AML-193 (cell line): Measurements from ENCODE around the gene SGTA.
A peak's percentile ranks its signal among the peaks of the same experiment; 100 is the strongest.

Experiments used
- DNase-seq, 2 experiments: peaks; one replicate each; lab custom pipeline; 2025; lab: John Stamatoyannopoulos, UW

Gene SGTA

DNA sequence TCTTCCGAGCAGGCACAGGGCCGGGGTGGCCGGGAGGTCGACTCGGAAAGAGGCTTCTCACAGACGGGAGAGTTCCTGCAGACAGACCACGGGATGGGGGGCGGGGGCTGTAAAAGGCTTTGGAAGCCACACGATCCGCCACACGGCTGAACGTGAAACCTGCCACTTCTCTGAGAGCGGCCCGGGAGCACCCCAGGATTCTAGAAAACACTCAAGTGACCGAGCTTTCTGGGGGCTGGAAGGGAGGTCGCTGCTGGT is 27.7 kb downstream of the SGTA start:
- no peak for DNase-seq

DNA sequence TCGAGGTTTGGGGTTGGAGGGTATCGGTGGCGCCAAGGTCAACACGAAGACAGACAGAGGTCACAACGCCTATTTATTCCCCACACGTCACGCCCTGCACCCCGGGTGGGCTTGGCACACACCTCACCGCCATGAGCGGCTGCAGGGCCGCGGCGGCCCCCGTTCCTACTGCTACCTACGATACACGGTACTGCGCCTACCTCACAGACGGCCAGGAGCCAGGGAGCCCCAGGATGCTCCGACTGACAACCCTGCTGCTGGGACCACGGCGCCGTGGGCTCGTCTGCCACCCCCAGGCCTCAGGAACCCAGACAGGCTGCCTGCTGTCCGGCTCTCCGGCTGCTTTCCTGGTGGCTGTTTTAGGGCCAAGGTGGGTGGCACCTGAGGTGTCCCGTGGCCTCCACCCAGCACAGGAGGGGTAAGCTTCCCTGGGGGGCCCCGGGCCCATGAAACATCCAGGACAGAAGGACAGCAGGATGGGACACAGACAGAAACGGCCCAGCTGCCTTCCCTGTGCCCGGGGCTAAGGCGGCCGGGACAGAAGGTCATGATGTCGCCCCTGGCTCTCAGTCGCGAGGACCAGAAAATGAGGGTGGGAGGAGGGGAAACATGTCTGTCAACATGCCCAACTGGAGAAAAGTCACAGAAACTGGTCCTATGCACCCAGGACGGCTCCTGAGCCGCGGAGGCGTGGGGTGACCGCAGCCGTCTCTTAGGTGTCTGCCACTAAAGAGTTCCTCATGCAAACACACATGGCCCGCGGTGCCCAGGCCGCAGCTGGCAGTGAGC is 28.2 kb downstream of the SGTA start:
- DNase-seq = no peak

DNA sequence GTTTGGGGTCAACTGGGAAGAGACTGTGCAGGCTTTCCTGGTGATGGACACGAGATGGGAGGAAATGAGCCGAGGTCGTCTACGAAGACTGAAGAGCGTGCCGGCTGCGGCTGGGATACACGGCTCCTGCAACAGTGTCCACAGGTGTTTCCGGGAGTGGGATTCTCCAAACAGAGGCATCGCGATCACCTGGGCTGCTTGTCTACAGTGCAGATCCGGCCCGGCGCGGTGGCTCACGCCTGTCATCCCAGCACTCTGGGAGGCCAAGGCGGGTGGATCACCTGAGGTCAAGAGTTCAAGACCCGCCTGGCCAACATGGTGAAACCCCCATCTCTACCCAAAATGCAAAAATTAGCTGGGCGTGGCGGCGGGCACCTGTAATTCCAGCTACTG is 31.6 kb downstream of the SGTA start:
- DNase-seq = no peak

DNA sequence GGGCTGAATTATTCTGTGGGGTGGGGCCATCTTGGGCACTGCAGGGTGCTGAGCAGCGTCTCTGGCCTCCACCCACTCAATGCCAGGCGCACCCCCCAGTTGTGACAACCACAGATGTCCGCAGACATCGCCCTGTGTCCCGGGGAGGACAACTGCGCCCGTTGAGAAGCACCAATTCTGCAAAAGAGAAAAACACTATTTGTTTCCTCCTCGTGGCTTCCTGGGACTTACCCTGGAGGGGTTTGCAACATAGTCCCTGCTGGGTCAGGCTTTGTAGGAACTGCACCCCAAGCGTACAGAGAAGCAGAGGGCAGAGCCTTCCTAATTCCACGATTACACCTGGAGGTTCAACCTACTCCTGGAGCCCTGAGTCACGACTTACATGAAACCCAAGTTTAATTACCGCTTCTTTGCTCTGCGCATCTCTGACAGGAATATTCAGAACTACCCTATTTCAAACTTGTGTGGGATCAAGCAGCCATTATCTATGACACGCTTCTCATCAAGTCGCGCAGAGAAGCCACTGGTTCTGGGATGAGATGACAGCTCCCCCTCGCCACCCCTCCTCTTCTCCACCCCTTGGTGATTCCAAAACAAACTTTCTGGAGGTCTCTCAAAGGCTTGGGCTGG is 32.1 kb downstream of the SGTA start:
- DNase-seq = peak in 1 of 2 experiments; percentile 23

DNA sequence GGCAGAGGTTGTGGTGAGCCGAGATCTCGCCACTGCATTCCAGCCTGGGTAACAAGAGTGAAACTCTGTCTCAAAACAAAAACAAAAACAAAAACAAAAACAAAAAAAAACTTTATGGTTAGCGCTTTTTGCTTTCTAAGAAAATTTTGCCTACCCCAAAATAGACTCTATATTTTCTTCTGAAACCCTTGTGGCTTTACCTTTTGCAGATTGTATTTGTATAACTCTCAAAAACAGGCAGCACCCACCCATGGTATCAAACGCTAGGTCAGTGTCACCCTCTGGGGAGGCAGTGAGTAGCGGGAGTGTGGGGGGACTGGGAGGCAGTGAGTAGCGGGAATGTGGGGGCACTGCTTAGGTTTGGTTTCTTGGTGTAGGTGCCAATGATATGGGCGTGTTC is 35.7 kb downstream of the SGTA start:
- no peak for DNase-seq

DNA sequence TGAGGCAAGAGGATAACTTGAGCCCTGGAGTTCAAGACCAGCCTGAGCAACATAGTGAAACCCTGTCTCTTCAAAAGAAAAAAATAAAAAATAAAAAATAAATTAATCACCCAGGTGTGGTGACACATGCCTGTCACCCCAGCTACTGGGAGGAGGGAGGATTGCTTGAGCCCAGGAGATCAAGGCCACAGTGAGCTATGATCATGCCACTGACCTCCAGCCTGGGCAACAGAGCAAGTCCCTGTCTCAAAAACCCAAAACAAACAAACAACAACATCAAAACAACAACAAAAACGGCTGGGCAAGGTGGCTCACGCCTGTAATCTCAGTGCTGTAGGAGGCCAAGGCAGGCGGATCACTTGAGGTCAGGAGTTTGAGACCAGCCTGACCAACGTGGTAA is 39.0 kb downstream of the SGTA start:
- DNase-seq = no peak

DNA sequence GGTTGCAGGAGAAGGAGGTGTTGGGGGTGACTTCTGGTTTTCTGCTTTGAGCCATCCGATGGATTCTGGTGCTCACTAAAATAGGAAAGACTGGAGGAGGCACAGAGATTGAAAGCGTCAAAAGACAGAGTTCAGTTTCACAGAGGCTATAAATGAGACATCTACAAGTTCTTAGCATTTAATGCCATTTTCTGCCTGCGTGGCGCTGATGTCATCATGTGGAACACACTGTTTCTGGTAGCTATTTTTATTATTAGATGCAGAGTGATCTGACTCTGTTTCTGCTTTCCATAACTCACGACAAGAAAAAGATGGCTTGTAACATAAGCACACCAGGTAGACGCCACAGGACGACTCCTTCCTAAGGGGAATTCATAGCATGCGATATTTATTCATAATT is 40.0 kb downstream of the SGTA start:
- DNase-seq = no peak

DNA sequence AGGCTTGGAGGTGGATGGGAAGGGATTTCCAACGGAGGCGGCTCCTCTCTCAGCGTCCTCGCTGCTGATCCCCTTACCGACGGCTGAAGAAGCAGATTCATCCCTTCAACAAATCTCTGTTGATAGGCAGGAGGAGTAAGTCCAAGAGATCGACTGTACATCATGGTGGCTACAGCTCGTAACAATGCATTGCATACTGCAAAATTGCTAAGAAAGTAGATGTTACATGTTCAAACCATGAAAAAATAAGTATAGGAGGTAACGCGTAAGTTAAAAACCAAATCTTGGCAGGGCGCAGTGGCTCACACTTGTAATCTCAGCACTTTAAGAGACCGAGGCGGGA is 42.8 kb downstream of the SGTA start:
- DNase-seq = no peak

DNA sequence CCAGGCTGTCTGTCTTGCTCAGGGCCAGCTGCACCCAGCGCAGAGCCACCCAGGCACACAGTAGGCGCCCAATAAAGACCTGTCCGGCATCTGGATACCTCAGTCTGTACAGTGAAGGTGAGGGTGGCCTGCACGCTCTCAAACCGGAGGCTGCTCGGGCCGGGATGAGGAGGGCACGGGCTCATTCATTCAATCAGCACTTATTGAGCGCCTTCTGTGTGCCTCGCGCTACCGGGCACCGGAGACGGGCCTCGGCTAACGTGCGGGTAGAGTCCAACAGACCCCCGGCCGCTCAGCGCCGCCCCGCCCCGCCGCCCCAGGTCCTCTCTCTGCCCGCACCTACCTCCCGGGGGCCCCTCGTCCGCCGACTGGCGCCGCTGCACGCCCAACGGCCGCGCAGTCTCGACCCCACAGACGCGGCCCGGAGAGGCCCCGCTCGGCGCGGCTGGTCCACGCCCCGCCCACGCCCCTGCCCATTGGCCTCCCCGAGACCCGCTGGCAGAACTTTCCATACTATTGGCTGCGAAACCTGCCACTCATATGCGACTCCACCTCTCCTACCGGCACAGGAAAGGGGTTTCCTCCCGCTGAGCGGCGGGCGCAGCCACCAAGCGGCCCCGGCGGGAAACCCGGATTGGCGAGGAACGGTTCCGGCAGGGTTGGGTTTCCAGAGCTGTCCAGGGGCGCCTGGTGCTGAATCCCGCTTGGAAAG is 43.3 kb downstream of the SGTA start, which contains the start of gene SLC39A3:
TSS of gene SLC39A3 (minus strand) at position 416 of the 712 bp plus-strand sequence. CDS start 2,760 bp downstream, outside the sequence.
- DNase-seq = peak; percentile 87 to 90

DNA sequence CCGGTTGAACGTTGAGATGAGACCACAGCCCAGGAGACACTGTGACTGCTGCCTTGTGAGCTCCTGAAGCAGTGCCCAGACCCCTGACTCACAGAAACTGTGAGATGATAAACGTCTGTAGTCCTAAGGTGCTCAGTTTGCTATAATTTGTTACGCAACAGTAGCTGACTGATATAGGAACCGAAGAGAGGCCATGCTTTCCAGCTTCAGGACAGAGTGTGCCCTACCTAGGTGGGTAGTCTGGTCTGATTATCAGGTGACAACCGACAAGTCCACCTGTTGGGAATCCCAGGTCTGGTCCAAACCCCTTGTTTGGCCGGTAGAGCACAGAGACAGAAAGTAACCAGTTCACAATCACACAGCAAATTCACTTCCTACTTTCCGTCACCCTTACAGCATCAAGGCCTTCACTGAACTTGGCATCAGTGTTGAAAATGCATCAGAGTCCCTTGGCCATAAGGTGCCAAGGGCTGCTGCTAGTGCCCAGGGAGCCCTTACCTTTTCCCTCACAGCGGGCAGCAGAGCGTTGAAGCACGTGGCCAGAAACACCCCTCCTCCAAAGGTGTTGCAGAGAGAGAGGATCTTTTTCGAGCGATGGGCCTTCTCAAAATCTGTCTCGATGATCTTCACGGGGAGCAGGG is 46.4 kb downstream of the SGTA start:
- no peak for DNase-seq

DNA sequence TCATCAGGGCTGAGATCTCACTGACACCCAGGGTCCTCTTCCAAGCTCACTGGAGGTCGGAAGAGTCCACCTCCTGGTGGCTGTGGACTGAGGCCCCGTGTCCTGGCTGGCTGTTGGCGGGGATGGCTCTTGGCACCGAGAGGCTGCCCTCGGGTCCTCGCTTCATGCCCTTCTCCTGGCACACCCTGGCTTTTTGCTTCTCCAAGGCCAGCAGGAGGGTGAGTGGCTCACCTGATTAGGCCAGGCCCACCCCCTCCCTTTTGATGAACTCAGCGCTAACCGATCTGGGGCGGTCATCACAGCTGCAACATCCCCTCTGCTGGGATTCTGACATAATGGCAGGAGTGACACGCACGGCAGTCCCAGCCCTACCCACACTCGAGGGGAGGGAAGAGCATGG is 47.7 kb downstream of the SGTA start:
- DNase-seq = no peak

DNA sequence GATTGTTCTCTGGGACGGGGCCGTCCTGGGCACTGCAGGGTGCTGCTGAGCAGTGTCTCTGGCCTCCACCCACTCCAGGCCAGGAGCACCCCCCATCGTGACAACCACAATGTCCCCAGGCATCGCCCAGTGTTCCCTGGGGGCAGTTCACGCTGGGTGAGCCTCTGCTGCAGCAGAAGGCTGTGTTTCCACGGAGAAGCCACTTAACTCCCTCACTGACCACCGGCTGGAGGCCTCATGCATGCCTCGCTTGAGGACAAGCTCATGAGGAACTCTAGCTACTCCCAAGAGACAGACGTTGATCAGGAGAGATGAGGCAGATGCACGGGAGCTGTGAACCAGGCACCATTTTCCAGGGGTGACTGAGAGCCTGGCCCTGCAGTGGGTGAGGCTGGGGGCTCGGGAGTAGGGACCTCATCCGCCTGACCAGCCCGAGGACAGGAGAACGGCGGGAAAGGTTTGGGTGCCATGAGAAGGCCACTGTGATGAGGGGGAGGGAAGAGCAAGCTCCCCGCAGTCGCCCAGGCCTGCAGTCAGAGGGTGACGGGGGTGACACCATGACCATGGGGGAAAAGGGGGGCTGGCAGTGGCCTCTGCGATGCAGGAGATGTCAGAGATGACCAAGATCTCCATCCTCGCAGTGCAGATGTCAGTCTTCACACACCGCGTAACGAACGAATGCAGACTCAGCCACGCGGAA is 48.3 kb downstream of the SGTA start:
- no peak for DNase-seq

DNA sequence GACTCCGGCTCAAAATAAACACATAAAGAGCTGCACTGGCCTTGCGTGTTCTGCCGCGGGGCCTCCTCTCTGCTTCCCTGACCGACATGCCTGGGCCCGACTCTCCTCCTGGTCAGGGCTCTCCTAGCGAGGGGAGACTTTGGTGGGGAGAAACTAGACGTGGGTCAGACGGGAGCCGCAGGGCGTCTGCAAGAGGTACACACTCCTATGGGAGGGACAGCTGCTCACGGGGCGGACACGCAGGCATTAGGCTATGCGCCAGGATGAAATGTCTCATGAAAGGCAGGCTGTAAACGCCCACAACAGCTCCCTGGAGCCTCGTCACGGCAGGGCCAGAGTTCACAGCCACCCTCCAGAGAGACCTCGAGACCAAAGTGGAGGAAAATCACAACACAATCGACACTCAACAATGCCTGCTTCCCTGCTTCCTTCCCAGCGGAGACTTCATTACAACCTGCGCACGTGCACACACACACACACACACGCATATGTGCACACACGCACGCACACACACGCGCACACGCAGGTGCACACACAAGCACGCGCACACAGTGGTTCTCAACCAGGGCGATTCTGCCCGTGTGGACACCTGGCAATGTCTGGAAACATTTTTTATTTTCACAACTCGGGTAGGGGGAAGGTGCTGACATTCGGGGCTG is 49.0 kb downstream of the SGTA start:
- no peak for DNase-seq

DNA sequence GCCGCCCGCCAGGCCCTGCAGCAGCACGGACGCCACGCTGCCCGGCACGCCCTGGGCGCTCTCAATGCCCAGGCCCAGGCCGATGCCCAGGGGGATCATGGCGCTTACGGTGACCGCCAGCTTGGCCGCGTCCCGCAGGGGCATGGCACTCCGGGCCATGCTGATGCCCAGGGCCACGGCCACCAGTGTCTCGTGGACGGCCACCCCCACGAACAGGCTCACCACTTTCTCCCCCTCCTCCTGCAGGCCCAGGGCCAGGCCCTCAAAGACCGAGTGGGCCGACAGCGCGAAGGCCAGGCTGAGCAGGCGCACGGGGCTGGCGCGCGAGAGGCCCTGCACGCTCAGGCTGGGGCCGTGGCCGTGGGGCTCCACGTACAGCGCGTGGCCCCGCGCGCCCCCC is 50.2 kb downstream of the SGTA start:
- no peak for DNase-seq

DNA sequence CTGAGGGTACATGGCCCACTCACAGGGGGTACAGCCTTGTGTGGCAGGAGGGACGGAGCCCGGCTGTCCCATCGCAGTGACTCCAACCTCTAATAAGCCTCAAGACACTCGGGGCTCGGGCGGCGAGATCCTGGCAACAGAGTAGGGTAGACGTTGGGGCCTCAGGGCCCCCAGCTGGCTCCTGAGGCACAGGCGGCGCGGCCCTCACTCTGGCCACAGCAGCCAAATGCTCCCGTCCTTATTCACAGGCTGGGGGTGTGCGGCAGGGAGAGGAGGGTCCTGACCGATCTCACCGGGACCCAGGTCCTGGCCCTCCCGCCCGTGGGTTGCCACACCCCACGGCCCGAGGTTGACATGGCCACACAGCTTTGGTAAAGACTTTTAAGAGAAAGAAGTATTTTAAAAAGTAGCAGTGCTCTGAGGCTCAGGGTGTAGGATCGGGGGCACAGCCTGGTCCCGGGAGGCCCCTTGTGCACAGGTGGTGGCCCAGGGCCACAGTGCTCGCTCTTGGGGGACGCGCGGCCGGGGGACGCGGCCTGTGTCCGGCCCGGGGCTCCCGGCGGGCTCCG is 50.8 kb downstream of the SGTA start:
- DNase-seq = no peak

DNA sequence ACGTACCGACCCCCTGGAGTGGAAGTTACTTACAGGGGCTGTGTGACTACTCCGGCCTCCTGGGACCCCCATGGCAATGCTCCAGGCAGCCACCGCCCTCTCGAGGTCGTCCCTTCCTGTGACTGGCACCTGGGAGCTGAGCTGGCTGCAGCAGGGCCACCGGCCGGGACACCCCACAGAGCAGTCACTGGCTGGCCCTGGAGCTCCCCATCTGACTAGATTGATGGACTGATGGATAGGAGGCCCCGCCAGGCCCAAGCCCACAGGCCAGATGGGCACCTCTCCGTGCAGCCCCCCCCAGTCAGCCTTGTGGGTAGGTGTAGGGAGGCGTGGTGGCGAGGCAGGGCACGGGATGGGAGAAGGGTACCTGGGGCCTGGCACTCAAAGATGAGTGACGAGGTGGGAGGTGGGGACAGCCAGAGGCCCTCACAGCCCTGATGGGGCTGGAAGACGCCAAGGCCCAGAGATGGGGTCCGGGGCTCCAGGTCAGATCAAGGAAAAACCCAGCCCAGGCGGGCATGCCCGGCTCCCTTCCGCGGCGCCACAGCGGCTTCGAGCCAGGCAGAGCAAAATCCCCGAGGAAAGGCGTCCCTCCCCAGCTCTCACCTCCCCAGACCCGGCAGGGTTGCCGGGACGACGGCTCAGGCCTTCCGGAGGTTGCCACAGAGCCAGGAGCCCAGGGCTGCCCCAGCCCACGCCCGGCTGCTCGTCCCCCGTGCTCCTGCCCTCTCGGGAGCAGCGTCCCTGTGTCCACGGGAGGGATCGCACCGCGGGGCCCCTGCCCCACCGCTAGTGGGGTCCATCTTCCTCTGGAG is 51.7 kb downstream of the SGTA start:
- DNase-seq = no peak

DNA sequence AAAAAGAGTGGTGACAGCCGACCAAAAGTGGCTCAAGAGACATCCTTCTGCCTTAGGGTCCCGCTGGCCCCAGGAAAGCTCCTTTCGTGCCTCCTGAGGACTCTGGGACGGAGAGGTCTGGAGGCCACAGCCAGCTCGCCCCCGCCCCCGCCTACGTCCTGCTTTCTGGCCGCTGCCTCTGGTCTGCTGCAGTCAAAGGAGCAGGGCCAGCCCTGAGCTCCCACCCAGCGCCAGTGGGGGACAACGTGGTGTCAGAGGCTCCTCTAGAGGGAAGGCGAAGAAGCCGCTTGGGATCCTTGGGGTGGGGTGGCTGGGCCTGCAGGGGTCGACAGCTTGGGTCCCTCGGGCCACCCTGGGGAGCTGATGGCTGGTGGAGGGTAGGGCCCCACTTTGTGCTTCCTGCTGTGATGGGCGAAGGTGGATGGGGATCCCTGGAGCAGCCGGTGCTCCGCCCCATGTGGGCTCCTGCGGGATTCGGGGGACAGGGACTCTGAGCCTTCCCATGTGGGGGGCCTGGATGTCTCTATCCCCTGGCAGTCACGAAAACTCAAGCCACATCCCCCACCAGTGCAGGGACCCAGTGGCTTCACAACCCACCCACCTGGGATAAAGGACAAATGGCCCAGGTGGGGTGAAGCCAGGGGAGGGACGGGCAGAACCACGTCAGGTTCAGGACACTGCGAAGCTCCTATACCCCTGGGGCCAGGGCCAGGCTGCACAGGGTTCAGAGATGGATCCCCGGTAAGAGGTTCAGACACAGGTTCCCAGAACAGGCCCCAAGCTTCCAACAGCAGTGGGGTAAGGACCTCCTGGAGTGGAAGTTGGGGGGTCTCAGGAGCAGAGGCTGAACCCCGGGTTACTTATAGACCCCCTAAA is 52.9 kb downstream of the SGTA start:
- no peak for DNase-seq

DNA sequence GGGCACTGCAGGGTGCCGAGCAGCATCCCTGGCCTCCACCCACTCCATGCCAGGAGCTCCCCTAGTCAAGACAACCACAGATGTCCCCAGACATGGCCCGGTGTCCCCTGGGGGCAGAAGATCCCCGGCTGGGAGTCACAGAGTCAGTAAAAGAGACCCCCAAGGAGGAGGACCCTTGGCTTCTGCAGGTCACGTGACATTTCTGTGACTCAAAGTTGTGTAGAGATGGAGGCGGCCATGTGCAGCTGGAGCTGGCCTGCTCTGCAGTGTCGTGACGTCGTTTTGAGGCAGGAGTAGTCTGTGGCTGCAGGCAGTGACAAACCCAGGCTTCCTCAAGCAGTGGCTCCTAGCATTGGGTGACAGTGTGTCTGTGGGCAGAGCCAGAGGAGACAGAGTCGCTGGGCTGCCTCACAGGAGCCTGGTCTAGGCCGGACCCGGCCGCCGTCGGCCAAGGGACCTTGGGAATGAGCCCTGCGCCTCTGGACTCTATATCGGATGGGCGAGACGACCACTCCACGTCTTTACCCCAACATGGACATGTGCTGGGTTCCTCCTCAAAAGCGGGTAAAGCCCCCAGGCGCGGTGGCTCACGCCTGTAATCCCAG is 54.2 kb downstream of the SGTA start:
- no peak for DNase-seq

DNA sequence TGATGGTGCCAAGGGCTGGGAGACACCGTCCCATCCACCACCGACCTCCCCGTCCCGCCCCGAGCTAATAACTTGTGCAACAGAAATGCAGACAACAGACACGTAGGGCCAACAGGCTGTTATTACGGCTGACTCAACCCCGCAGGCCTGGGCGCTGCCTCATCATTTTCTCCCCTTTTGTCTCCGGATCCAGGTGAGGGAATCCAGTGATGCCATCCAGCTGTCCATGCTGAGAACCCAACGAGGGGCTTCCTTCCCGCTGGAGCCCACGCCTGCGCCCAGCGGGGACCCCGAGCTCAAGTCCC is 55.5 kb downstream of the SGTA start:
- no peak for DNase-seq
